Neural progenitor cell (in vitro differentiated cells): ENCODE measurements around the gene AQP5.

Source experiments
- EZH2phosphoT487 ChIP-seq: fragments of 200-600 bp; sonication (generic); IDR thresholded peaks from 2 replicates; pipeline ENCODE4 v1.6.1; 2017; ENCODE audit warnings: antibody characterized with exemption
- TF ChIP-seq, protein P1 (sequence below): fragments of 200-600 bp; sonication (generic); IDR thresholded peaks from 2 replicates; pipeline ENCODE4 v1.5.1; 2017; ENCODE audit warnings: antibody characterized with exemption, mild to moderate bottlenecking

DNA sequence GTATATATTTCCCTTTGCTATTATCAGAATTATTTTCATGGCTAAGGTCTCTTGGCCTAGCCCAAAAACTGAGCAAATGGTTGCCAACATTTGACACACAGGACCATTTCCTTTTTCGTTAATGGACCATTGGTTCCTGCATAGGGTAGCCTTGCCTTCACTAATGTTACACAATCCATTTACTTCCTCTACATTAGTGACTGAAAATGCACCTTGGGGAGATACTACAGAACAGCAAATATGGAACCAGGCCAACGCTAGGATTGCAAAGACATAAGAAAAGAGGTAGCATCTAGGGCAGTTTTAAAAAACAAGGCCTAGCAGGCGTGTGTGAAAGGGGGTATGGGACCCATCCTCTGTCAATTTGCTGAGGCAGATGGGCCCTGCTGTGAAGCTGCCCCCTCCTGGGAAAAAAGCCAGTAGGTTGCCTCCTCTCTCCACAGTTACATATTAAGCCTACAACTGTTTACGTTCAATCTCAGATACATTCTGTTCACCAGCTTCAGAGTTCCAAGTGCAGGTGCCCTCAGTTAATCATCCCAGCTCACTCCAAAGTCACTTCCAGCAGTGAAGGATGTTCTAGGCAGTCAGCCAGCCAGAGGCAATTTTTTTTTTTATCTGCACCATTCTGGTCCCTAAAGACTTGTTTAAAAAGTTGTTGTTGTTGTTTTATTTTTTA is 26.1 kb downstream of the AQP5 start:
- TF ChIP-seq EZH2phosphoT487: no peak
- TF ChIP-seq, protein P1, sequence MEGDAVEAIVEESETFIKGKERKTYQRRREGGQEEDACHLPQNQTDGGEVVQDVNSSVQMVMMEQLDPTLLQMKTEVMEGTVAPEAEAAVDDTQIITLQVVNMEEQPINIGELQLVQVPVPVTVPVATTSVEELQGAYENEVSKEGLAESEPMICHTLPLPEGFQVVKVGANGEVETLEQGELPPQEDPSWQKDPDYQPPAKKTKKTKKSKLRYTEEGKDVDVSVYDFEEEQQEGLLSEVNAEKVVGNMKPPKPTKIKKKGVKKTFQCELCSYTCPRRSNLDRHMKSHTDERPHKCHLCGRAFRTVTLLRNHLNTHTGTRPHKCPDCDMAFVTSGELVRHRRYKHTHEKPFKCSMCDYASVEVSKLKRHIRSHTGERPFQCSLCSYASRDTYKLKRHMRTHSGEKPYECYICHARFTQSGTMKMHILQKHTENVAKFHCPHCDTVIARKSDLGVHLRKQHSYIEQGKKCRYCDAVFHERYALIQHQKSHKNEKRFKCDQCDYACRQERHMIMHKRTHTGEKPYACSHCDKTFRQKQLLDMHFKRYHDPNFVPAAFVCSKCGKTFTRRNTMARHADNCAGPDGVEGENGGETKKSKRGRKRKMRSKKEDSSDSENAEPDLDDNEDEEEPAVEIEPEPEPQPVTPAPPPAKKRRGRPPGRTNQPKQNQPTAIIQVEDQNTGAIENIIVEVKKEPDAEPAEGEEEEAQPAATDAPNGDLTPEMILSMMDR: no peak
